VCaP (cell line): Measurements from ENCODE around the gene MYOG.

Experiments used
- H3K27ac ChIP-seq: fragments of 450-650 bp; 2 replicates; pipeline ENCODE4 v1.5.1; 2017
- CTCF ChIP-seq: fragments of 450-650 bp; conservative IDR thresholded peaks from 2 replicates; pipeline ENCODE4 v1.5.1; 2017; ENCODE audit warnings: mild to moderate bottlenecking, moderate library complexity

MYOG gene

DNA sequence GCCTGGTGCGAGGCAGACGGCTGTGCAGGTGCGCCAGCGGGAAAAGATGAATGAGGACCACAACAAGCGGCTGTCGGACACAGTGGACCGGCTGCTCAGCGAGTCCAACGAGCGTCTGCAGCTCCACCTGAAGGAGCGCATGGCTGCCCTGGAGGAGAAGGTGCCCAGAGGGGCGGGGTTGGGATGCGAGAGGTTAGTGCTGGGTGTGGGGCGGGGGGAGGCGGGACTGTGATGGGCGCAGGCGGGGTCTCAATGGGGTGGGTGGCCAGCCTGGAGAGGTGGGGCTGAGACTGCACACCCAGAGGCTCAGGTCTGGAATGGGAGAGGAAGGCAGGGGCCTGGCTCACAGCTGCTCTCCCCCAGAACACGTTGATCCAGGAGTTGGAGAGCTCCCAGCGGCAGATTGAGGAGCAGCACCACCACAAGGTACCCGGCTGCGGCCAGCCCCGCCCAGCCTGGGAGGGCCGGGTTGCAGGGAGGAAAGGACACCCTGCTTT is 37.2 kb downstream of the MYOG start:
- H3K27ac ChIP-seq: no peak overlapping the region
- TF ChIP-seq CTCF: no peak

GRCh38 chr1:203048086-203048485 is 37.7 kb downstream of the MYOG start:
- H3K27ac ChIP-seq: no peak overlapping the region
- no peak for TF ChIP-seq CTCF

GRCh38 chr1:203046984-203047630 is 38.7 kb downstream of the MYOG start:
- no peak for TF ChIP-seq CTCF

GRCh38 chr1:203045821-203046594 is 39.8 kb downstream of the MYOG start:
- no peak overlapping the region for H3K27ac ChIP-seq
- no peak for TF ChIP-seq CTCF

More at GRCh38 chr1:203046984-203047630, 38.7 kb downstream of the MYOG start:
- no peak overlapping the region for H3K27ac ChIP-seq

- H3K27ac ChIP-seq: no peak overlapping the region
- no peak for TF ChIP-seq CTCF
Observed at GRCh38 chr1:203045336-203045735, 40.5 kb downstream of the MYOG start.

GRCh38 chr1:203044546-203045250 is 41.1 kb downstream of the MYOG start:
- H3K27ac ChIP-seq: no peak overlapping the region
- no peak for TF ChIP-seq CTCF
